Kidney tubule cell (primary cell): ENCODE results near the gene ZNF846.
"Not testable (repeated sequence)": the region's sequence is repeated elsewhere in the genome, so short reads cannot be mapped to it uniquely, and the experiment has no call there.

Experiments used
- DNase-seq: peaks from one replicate; pipeline ENCODE4 v3.0.0-alpha.2; 2018; ENCODE audit warnings: low spot score

The ZNF846 gene

GRCh38 chr19:9768175-9769112 is at the start of gene ZNF846:
Gene ZNF846 (minus strand): TSS chr19:9768738. CDS start chr19:9764950, 3,788 bp downstream.
- peak; percentile 97 for DNase-seq

GRCh38 chr19:9818175-9818733 is 49.7 kb upstream of the ZNF846 start:
- DNase-seq = no peak

GRCh38 chr19:9811139-9811538 is 42.6 kb upstream of the ZNF846 start:
- DNase-seq = no peak

- no peak for DNase-seq
Measured at GRCh38 chr19:9808855-9809824, 40.6 kb upstream of the ZNF846 start.

- DNase-seq = no peak
Measured at GRCh38 chr19:9806803-9807202, 38.3 kb upstream of the ZNF846 start.

GRCh38 chr19:9801976-9802375 is 33.4 kb upstream of the ZNF846 start:
- no peak for DNase-seq

- DNase-seq = no peak
Measured at GRCh38 chr19:9799162-9799561, 30.6 kb upstream of the ZNF846 start.

GRCh38 chr19:9797871-9798270 is 29.3 kb upstream of the ZNF846 start:
- no peak for DNase-seq

GRCh38 chr19:9796113-9796773 is 27.7 kb upstream of the ZNF846 start:
- DNase-seq = peak; percentile 91

- peak; percentile 37 for DNase-seq
Measured at GRCh38 chr19:9793071-9793591, 24.6 kb upstream of the ZNF846 start.

GRCh38 chr19:9792206-9793070 is 23.9 kb upstream of the ZNF846 start:
- DNase-seq = peak; percentile 83

GRCh38 chr19:9791552-9792205 is 23.1 kb upstream of the ZNF846 start:
- peak; percentile 90 for DNase-seq

GRCh38 chr19:9791073-9791367 is 22.5 kb upstream of the ZNF846 start:
- peak; percentile 65 for DNase-seq

GRCh38 chr19:9789579-9789978 is 21.0 kb upstream of the ZNF846 start:
- DNase-seq = not testable (repeated sequence)

GRCh38 chr19:9789066-9789465 is 20.5 kb upstream of the ZNF846 start:
- DNase-seq = no peak

- not testable (repeated sequence) for DNase-seq
Measured at GRCh38 chr19:9788604-9789003, 20.1 kb upstream of the ZNF846 start.

GRCh38 chr19:9786819-9787218 is 18.3 kb upstream of the ZNF846 start:
- no peak for DNase-seq

GRCh38 chr19:9786342-9786741 is 17.8 kb upstream of the ZNF846 start:
- DNase-seq = no peak

- peak; percentile 91 for DNase-seq
Measured at GRCh38 chr19:9785367-9786331, 17.1 kb upstream of the ZNF846 start.
